GM19467 (cell line): ENCODE measurements around the gene FBXO48.
A peak's percentile ranks its signal among the peaks of the same experiment; 100 is the strongest.
"Not testable (repeated sequence)": the region's sequence is repeated elsewhere in the genome, so short reads cannot be mapped to it uniquely, and the experiment has no call there.

Experiments used
- ATAC-seq: cut with Tn5 transposase; IDR thresholded peaks from one replicate; pipeline ENCODE4 v1.9.1; 2021; ENCODE audit warnings: mild to moderate bottlenecking, moderate library complexity; ENCODE audit not compliant: unreplicated experiment

Gene FBXO48

GRCh38 chr2:68467077-68467960 lies at the start of gene FBXO48, which contains the start of gene APLF:
Gene FBXO48, minus strand, starts transcription at chr2:68467294. Its CDS starts 2,149 bp downstream, at chr2:68465145.
Gene APLF, plus strand, starts transcription at chr2:68467585. Its CDS starts 147 bp downstream, at chr2:68467732.
- ATAC-seq = peak; percentile 94

GRCh38 chr2:68516051-68516955 lies 49.2 kb upstream of the FBXO48 start:
- no peak for ATAC-seq

DNA sequence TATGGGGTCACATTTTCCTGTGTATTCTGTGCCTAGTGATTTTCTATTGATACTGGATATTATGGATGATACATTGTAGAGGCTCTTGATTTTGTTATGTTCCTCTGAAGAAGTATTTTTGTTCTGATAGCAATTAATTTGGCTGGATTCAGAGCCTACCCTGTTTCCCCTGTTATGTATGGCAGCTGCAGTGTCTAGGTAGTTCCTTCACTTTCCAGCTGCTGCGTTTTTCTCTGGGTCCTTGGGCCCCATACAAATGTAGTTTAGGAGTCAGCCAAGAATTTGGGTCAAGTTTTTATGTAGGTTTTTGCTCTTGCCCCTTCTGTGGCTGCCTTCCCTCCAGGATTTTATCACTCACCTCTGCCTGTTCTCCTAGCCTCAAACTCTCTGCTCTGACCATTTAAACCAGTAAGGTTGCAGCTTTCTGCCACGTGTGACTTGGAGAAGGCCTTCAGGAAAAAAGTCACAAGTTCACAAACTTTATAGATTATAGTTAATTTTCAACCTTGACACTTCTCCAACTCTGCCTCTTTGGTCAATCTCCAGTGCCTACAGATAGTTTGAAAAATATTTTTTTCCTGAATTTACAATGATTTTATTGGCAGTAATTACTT lies 47.3 kb upstream of the FBXO48 start:
- ATAC-seq = no peak

DNA sequence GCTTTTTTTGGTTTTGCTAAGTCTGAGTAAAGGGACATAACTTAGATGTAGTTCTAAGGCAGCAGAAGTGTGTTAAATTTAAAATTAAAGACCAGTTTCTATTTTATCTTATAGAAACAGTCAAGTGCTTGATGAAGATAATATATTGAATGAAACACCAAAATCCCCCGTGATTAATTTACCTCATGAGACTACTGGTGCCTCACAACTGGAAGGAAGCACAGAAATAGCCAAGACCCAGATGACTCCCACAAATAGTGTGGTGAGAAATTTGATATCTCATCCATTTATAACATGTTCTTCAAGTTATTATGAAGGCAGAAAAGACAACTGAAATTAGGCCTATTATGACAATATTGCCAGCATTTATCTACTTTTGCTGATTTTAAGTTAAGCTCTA lies 45.9 kb upstream of the FBXO48 start:
- ATAC-seq = no peak

- ATAC-seq = no peak
These were observed 45.2 kb upstream of the FBXO48 start for GRCh38 chr2:68512326-68512725.

GRCh38 chr2:68506170-68506569 lies 39.1 kb upstream of the FBXO48 start:
- no peak for ATAC-seq

GRCh38 chr2:68505603-68506159 lies 38.6 kb upstream of the FBXO48 start:
- no peak for ATAC-seq

GRCh38 chr2:68501768-68502167 lies 34.7 kb upstream of the FBXO48 start:
- no peak for ATAC-seq

- no peak for ATAC-seq
These were observed 33.6 kb upstream of the FBXO48 start for GRCh38 chr2:68500649-68501048.

DNA sequence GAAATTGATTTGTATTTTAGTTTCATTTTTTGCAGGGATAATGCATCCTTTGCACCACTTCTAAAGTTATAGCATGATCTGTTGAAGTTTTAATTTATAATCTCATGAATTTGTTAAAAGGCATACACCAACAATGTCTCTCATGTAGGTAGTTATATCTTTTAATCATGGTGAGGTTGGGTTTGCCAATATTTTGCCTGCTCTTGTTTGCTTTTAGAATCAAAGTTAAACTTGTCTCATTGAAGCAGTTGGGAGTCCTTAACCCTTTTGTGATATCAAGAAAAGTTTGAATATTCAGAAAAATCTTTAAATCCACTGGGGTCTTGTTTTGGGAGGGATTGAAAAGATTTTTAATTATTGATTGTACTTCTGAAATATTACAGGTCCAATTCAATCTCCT lies 32.0 kb upstream of the FBXO48 start:
- ATAC-seq = no peak

GRCh38 chr2:68491582-68491981 lies 24.5 kb upstream of the FBXO48 start:
- ATAC-seq = no peak

GRCh38 chr2:68489282-68489681 lies 22.2 kb upstream of the FBXO48 start:
- no peak for ATAC-seq

DNA sequence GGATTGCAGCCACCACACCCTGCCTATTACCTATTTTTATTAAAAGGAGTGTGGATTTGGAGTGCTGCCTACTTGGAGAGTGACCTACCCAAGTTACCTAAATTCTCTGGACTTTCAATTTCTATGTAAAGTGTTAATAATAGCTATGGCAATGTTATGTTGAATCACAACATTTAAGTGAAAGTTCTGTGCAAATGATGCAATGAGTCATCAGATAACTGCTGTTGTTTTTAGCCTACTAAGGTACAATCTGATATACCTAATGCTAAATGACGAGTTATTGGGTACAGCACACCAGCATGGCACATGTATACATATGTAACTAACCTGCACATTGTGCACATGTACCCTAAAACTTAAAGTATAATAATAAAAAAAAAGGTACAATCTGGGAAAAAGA lies 21.5 kb upstream of the FBXO48 start:
- ATAC-seq = not testable (repeated sequence)

GRCh38 chr2:68487773-68488355 lies 20.8 kb upstream of the FBXO48 start:
- no peak for ATAC-seq

- no peak for ATAC-seq
These were observed 15.9 kb upstream of the FBXO48 start for GRCh38 chr2:68483011-68483410.

GRCh38 chr2:68482296-68482820 lies 15.3 kb upstream of the FBXO48 start:
- ATAC-seq = no peak

- no peak for ATAC-seq
These were observed 11.6 kb upstream of the FBXO48 start for GRCh38 chr2:68478688-68479087.

DNA sequence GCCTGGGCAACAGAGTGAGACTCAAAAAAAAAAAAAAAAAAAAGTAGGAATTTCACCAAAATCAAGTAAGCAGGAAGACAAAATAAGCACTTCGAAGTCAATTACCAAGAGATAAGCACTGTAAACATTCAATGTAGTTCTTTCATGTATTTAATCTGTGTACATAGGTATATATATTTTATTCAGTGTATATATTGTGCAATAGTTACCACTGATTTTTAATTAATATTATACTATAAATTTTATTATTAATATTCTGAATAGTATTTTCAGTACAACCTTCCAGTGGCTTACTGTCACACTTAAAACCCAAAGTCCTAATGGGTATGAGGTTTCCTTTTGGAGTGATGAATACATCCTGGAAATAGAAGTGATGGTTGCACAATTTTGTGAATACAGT lies 9.4 kb upstream of the FBXO48 start:
- ATAC-seq = no peak

DNA sequence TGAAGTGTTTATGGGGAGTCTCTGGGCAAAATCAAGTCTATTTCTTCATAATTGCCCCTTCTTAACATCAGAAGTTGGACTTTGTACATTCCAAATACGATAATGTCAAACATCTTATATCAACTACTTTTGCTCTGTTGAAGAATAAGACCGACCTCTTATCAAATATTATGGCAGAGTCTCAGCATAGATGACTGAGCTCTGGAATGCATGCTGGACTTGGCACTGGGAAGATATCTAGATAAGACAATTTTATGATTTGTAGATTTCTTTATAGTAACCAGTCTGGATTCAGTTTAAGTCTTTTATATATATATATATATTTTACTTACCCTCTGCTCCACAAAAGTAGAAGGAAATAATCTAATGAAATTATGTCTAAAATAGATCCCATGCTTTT lies 8.5 kb upstream of the FBXO48 start:
- ATAC-seq = no peak

DNA sequence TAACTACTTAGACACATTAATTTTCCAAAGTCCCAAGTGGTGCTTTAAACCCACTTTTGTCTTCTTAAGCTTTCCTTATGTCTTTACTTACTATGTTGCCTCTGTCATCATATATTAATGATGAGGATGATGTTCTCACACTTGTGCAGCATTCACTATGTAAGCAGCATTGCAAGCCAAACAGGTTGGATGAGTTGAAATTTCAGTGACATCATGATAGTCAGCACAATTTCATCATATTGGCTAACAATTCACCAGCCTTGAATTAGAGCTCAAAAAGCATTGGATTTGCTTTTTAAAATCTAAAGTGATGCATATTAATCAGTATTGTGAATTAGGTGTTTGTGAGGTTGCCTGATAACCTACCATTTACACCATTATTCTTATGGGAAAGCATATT lies 8.0 kb upstream of the FBXO48 start:
- no peak for ATAC-seq
